HL-60 (cell line): Measurements from ENCODE around the gene MAST3.

Experiments used
- DNase-seq, 2 experiments: peaks; one replicate each; pipeline ENCODE4 v3.0.0-alpha.2; 2010 to 2020; ENCODE audit warnings: low read depth in 1 of 2, low spot score in 1 of 2
- H3K27ac ChIP-seq: fragments of 250-450 bp; sonication (Bioruptor Pico); replicated peaks from 2 replicates; pipeline ENCODE4 v1.5.1; 2020; ENCODE audit warnings: mild to moderate bottlenecking, moderate library complexity
- H3K27me3 ChIP-seq: fragments of 250-450 bp; sonication (Bioruptor Pico); 2 replicates; pipeline ENCODE4 v1.5.1; 2021; ENCODE audit warnings: mild to moderate bottlenecking, moderate library complexity; ENCODE audit not compliant: insufficient read depth, poor library complexity, severe bottlenecking
- H3K4me3 ChIP-seq: replicated peaks from 2 replicates; pipeline ENCODE4 v1.5.1; 2011; ENCODE audit warnings: mild to moderate bottlenecking, control low read depth, low read length; ENCODE audit not compliant: insufficient read depth
- GABPA ChIP-seq: IDR thresholded peaks from 2 replicates; pipeline ENCODE4 v1.6.1; 2012; ENCODE audit warnings: low read depth
- POLR2AphosphoS5 ChIP-seq: IDR thresholded peaks from 2 replicates; pipeline ENCODE4 v1.6.1; 2012; ENCODE audit warnings: low read depth
- SPI1 ChIP-seq: IDR thresholded peaks from 2 replicates; pipeline ENCODE4 v1.6.1; 2012; ENCODE audit warnings: low read depth, mild to moderate bottlenecking, borderline replicate concordance
- TF ChIP-seq, protein P1 (sequence below): IDR thresholded peaks from one replicate; pipeline ENCODE4 v1.5.1; 2011; ENCODE audit warnings: low read length, control low read depth, inconsistent platforms; ENCODE audit not compliant: insufficient read depth
- TF ChIP-seq, protein P2 (sequence below): IDR thresholded peaks from 2 replicates; pipeline ENCODE4 v1.6.1; 2012; ENCODE audit warnings: low read depth; ENCODE audit not compliant: insufficient replicate concordance

The MAST3 gene

DNA sequence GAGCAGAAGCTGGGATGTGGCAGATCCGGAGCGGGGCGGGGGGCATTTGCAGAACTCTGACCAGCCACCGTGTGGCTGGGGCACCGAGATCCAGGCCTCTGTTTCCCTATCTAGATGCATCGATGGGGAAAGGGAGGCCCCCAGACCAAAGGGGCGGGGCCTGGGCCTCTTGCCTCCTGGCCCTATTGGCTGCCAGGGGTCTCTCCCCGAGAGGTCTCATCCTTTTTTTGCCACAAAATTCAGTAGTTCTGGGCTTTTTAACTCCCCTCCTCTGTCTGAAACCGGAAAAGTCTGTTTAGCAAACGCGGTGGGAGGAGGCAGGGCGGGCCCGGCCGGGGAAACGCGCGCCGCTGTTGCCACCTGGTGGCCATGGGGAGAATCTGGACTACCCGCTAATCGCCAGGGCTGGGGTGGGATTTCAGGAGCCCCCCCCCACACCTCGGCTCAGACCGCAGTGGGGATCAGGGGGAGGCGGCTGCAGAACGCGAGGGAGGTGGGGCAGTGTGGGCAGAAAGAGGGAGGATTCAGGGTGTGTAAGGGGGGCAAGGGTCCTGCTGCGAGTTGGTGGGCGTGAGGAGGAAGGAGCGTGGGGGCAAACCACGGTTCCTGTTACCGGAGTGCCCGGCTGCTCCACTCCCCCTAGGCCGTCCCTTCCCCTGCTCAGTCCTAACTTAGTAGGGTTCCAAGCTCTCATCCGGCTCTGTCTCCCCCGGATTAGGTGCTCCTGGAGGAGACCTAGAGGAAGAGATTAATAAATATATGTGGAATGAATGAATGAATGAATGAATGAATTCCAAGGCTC is 39.2 kb upstream of the MAST3 start:
- Histone ChIP-seq H3K27ac (peak overlapping the region; percentile 59), H3K27me3 (no peaks in the 10 kb centered on the region), H3K4me3 (no peak overlapping the region)
- TF ChIP-seq GABPA (no peak), POLR2AphosphoS5 (no peak)
- TF ChIP-seq, protein P1, sequence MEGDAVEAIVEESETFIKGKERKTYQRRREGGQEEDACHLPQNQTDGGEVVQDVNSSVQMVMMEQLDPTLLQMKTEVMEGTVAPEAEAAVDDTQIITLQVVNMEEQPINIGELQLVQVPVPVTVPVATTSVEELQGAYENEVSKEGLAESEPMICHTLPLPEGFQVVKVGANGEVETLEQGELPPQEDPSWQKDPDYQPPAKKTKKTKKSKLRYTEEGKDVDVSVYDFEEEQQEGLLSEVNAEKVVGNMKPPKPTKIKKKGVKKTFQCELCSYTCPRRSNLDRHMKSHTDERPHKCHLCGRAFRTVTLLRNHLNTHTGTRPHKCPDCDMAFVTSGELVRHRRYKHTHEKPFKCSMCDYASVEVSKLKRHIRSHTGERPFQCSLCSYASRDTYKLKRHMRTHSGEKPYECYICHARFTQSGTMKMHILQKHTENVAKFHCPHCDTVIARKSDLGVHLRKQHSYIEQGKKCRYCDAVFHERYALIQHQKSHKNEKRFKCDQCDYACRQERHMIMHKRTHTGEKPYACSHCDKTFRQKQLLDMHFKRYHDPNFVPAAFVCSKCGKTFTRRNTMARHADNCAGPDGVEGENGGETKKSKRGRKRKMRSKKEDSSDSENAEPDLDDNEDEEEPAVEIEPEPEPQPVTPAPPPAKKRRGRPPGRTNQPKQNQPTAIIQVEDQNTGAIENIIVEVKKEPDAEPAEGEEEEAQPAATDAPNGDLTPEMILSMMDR, result peak; percentile 50
- DNase-seq, result peak; percentile 46 to 82

DNA sequence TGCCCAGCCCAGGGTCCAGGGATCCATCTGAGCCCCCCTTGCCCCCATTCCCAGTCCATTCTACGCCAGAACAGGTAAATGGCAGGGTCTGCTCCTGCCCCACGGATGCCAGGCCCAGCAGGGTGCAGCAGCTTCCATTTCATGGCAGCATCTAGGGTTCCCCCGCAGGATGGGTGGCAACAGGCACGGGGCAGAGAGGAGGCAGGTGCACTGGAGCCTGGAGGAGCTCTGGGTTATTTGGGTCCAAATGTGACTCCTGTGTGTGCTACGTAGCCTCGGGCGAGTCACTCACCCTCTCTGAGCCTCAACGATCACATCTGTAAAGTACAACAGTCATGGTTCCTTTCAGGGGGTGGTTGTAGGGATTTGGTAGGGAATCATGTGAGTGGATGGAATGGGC is 38.3 kb upstream of the MAST3 start:
- TF ChIP-seq, protein P1, result no peak
- TF ChIP-seq POLR2AphosphoS5 (no peak), SPI1 (no peak), GABPA (no peak)
- TF ChIP-seq, protein P2, sequence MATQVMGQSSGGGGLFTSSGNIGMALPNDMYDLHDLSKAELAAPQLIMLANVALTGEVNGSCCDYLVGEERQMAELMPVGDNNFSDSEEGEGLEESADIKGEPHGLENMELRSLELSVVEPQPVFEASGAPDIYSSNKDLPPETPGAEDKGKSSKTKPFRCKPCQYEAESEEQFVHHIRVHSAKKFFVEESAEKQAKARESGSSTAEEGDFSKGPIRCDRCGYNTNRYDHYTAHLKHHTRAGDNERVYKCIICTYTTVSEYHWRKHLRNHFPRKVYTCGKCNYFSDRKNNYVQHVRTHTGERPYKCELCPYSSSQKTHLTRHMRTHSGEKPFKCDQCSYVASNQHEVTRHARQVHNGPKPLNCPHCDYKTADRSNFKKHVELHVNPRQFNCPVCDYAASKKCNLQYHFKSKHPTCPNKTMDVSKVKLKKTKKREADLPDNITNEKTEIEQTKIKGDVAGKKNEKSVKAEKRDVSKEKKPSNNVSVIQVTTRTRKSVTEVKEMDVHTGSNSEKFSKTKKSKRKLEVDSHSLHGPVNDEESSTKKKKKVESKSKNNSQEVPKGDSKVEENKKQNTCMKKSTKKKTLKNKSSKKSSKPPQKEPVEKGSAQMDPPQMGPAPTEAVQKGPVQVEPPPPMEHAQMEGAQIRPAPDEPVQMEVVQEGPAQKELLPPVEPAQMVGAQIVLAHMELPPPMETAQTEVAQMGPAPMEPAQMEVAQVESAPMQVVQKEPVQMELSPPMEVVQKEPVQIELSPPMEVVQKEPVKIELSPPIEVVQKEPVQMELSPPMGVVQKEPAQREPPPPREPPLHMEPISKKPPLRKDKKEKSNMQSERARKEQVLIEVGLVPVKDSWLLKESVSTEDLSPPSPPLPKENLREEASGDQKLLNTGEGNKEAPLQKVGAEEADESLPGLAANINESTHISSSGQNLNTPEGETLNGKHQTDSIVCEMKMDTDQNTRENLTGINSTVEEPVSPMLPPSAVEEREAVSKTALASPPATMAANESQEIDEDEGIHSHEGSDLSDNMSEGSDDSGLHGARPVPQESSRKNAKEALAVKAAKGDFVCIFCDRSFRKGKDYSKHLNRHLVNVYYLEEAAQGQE, result no peak
- H3K27me3 ChIP-seq, result no peaks in the 10 kb centered on the region
- no peak for DNase-seq
- no peak overlapping the region for H3K4me3 ChIP-seq
- H3K27ac ChIP-seq, result no peak overlapping the region

DNA sequence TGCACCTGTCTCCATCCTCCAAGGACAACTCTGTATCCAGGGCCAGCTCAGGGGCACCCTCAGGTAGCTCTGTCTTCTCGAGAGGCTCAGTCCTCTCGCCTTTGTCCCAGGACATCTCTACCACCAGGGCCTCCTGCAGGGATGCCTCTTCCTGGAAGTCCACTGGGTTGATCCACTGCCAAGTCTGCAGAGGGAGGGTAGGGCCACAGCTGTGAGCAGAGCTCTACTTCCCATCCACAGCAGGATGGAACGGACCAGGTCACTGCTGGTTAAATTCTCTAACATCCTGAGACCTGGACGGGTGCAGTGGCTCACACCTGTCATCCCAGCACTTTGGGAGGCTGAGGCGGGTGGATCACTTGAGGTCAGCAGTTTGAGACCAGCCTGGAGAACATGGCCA is 37.7 kb upstream of the MAST3 start:
- Histone ChIP-seq H3K27me3 (no peaks in the 10 kb centered on the region), H3K4me3 (no peak overlapping the region), H3K27ac (no peak overlapping the region)
- no peak for DNase-seq
- TF ChIP-seq, protein P1, result no peak
- TF ChIP-seq, protein P2, result no peak
- TF ChIP-seq POLR2AphosphoS5 (no peak), SPI1 (no peak), GABPA (no peak)

DNA sequence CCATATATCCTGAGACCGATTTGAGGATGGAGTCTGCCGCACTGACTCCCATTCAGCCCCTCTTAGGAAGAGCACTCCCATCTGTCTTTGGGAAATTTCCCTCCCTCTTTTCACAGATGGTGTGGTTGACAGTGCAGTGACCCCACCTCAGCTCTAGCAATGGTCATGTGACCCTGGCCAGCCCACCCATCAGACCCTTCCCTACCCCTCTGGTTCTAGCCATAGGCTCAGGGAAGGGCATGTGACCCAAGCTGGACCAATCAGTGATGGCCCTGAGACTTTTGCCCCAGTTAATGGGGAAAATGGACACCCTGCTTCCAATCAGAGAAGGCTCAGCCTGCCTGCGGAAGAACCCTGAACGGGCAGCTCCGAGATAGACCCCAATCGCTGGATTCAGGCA is 37.1 kb upstream of the MAST3 start:
- no peak overlapping the region for H3K4me3 ChIP-seq
- TF ChIP-seq, protein P1, result no peak
- TF ChIP-seq, protein P2, result no peak
- TF ChIP-seq POLR2AphosphoS5, result no peak
- TF ChIP-seq GABPA, result no peak
- no peaks in the 10 kb centered on the region for H3K27me3 ChIP-seq
- no peak overlapping the region for H3K27ac ChIP-seq
- no peak for DNase-seq
